ENCODE measurements around the gene PLA2G15. TPM values are rescaled to one million over a fixed set of nuclear protein-coding genes. Genes with fewer than 3 reads are reported as not detected.

PLA2G15 gene
- total and polyA plus RNA-seq, 2 experiments from 2014 or later: 3.1 to 14.8 TPM

DNA sequence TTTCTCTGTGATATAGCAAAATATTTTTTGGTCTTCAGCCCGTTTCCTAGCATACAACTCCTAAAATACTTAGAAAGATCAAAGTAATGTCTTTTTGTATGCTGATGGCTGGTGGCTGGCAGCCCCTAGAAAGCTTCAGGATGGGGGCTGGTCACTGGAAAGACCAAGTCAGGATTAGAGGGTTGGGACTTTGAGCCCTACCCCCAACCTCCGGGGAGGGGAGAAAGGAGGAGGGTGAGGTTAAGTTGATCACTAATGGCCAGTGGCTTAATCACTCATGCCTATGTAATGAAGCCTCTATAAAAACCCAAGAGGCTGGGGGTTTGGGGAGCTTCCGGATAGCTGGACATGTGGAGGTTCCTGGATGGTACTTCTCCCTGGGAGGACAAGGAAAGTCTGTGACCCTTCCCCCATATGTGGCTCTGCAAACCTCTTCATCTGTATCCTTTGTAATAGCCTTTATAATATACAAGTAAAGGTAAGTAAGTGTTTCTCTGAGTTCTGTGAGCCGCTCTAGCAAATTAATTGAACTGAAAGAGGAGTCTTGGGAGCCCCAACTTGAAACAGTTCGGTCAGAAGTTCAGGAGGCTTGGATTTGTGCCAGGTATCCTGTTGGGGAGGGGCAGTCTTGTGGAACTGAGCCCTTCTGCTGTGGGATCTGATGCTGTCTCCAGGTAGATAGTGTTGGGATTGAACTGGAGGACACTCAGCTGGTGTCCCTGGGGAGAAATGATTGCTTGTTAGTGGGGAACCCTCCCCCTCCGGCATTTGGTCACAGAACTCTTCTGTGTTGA lies 22.6 kb downstream of the PLA2G15 start:
- Histone ChIP-seq H3K36me3 (ENCODE audit: insufficient read depth) (no peaks in the 10 kb centered on the region), H3K27ac (ENCODE audit: low read depth) (no peak overlapping the region; the same call in 1 of the 2 replicates), H3K27me3 (ENCODE audit: insufficient read depth) (peaks cover 8% of the 10 kb centered on the region; the same call in 1 of the 2 replicates), H3F3A (replicated peaks; ENCODE audit: low read depth) (peaks cover 9% of the 10 kb centered on the region), H3K4me1 (ENCODE audit: insufficient read depth) (peaks cover 20% of the 10 kb centered on the region), H3K9me2 (ENCODE audit: insufficient read depth) (no peaks in the 10 kb centered on the region), H3K79me2 (replicated peaks; ENCODE audit: insufficient read depth) (peaks cover 69% of the 10 kb centered on the region), H3K4me2 (peak overlapping the region; percentile 59), H3K4me3 (peak overlapping the region; percentile 25; the same call in 1 of the 2 replicates), H4K20me1 (replicated peaks; ENCODE audit: insufficient read depth) (peaks cover 13% of the 10 kb centered on the region), H2AFZ (no peak overlapping the region)
- Mint-ChIP-seq H3K9me3 (no peaks in the 10 kb centered on the region; the same call in 2 of the 3 replicates), H3K27ac (peak overlapping the region; percentile 89), H3K36me3 (ENCODE audit: low read depth) (peaks cover 4% of the 10 kb centered on the region; the same call in 2 of the 3 replicates), H3K4me3 (peak overlapping the region; percentile 70), H3K27me3 (ENCODE audit: insufficient read depth, low read depth, poor library complexity) (peaks cover 22% of the 10 kb centered on the region), H3K4me1 (peaks cover 28% of the 10 kb centered on the region)
- no peak for TF ChIP-seq ZNF331 (CRISPR knock-in tag; IDR thresholded peaks at IDR 0.05; ENCODE audit: low read depth)
- no peak for TF ChIP-seq CREB1 (CRISPR knock-in tag; IDR thresholded peaks at IDR 0.05; ENCODE audit: low read depth)
- no peak for TF ChIP-seq NANOG (IDR thresholded peaks at IDR 0.05; ENCODE audit: borderline replicate concordance)
- no peak for TF ChIP-seq EZH2phosphoT487 (IDR thresholded peaks at IDR 0.05; ENCODE audit: unreplicated experiment)
- no peak for TF ChIP-seq STAT1 (IDR thresholded peaks at IDR 0.05; ENCODE audit: unreplicated experiment)
- TF ChIP-seq, protein P1, sequence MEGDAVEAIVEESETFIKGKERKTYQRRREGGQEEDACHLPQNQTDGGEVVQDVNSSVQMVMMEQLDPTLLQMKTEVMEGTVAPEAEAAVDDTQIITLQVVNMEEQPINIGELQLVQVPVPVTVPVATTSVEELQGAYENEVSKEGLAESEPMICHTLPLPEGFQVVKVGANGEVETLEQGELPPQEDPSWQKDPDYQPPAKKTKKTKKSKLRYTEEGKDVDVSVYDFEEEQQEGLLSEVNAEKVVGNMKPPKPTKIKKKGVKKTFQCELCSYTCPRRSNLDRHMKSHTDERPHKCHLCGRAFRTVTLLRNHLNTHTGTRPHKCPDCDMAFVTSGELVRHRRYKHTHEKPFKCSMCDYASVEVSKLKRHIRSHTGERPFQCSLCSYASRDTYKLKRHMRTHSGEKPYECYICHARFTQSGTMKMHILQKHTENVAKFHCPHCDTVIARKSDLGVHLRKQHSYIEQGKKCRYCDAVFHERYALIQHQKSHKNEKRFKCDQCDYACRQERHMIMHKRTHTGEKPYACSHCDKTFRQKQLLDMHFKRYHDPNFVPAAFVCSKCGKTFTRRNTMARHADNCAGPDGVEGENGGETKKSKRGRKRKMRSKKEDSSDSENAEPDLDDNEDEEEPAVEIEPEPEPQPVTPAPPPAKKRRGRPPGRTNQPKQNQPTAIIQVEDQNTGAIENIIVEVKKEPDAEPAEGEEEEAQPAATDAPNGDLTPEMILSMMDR (conservative IDR thresholded peaks at IDR 0.05; ENCODE audit: low read depth in 2 of 2): no peak
- TF ChIP-seq JUNB (IDR thresholded peaks at IDR 0.05; ENCODE audit: unreplicated experiment): no peak
- no peak for TF ChIP-seq POLR2AphosphoS5 (IDR thresholded peaks at IDR 0.05; ENCODE audit: low read depth)
- TF ChIP-seq, protein P2, sequence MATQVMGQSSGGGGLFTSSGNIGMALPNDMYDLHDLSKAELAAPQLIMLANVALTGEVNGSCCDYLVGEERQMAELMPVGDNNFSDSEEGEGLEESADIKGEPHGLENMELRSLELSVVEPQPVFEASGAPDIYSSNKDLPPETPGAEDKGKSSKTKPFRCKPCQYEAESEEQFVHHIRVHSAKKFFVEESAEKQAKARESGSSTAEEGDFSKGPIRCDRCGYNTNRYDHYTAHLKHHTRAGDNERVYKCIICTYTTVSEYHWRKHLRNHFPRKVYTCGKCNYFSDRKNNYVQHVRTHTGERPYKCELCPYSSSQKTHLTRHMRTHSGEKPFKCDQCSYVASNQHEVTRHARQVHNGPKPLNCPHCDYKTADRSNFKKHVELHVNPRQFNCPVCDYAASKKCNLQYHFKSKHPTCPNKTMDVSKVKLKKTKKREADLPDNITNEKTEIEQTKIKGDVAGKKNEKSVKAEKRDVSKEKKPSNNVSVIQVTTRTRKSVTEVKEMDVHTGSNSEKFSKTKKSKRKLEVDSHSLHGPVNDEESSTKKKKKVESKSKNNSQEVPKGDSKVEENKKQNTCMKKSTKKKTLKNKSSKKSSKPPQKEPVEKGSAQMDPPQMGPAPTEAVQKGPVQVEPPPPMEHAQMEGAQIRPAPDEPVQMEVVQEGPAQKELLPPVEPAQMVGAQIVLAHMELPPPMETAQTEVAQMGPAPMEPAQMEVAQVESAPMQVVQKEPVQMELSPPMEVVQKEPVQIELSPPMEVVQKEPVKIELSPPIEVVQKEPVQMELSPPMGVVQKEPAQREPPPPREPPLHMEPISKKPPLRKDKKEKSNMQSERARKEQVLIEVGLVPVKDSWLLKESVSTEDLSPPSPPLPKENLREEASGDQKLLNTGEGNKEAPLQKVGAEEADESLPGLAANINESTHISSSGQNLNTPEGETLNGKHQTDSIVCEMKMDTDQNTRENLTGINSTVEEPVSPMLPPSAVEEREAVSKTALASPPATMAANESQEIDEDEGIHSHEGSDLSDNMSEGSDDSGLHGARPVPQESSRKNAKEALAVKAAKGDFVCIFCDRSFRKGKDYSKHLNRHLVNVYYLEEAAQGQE (IDR thresholded peaks at IDR 0.05; ENCODE audit: unreplicated experiment): no peak
- no peak for TF ChIP-seq ZNF114 (CRISPR knock-in tag; IDR thresholded peaks at IDR 0.05)
- TF ChIP-seq, protein P3, sequence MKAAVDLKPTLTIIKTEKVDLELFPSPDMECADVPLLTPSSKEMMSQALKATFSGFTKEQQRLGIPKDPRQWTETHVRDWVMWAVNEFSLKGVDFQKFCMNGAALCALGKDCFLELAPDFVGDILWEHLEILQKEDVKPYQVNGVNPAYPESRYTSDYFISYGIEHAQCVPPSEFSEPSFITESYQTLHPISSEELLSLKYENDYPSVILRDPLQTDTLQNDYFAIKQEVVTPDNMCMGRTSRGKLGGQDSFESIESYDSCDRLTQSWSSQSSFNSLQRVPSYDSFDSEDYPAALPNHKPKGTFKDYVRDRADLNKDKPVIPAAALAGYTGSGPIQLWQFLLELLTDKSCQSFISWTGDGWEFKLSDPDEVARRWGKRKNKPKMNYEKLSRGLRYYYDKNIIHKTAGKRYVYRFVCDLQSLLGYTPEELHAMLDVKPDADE (IDR thresholded peaks at IDR 0.05): no peak
- TF ChIP-seq, protein P4, sequence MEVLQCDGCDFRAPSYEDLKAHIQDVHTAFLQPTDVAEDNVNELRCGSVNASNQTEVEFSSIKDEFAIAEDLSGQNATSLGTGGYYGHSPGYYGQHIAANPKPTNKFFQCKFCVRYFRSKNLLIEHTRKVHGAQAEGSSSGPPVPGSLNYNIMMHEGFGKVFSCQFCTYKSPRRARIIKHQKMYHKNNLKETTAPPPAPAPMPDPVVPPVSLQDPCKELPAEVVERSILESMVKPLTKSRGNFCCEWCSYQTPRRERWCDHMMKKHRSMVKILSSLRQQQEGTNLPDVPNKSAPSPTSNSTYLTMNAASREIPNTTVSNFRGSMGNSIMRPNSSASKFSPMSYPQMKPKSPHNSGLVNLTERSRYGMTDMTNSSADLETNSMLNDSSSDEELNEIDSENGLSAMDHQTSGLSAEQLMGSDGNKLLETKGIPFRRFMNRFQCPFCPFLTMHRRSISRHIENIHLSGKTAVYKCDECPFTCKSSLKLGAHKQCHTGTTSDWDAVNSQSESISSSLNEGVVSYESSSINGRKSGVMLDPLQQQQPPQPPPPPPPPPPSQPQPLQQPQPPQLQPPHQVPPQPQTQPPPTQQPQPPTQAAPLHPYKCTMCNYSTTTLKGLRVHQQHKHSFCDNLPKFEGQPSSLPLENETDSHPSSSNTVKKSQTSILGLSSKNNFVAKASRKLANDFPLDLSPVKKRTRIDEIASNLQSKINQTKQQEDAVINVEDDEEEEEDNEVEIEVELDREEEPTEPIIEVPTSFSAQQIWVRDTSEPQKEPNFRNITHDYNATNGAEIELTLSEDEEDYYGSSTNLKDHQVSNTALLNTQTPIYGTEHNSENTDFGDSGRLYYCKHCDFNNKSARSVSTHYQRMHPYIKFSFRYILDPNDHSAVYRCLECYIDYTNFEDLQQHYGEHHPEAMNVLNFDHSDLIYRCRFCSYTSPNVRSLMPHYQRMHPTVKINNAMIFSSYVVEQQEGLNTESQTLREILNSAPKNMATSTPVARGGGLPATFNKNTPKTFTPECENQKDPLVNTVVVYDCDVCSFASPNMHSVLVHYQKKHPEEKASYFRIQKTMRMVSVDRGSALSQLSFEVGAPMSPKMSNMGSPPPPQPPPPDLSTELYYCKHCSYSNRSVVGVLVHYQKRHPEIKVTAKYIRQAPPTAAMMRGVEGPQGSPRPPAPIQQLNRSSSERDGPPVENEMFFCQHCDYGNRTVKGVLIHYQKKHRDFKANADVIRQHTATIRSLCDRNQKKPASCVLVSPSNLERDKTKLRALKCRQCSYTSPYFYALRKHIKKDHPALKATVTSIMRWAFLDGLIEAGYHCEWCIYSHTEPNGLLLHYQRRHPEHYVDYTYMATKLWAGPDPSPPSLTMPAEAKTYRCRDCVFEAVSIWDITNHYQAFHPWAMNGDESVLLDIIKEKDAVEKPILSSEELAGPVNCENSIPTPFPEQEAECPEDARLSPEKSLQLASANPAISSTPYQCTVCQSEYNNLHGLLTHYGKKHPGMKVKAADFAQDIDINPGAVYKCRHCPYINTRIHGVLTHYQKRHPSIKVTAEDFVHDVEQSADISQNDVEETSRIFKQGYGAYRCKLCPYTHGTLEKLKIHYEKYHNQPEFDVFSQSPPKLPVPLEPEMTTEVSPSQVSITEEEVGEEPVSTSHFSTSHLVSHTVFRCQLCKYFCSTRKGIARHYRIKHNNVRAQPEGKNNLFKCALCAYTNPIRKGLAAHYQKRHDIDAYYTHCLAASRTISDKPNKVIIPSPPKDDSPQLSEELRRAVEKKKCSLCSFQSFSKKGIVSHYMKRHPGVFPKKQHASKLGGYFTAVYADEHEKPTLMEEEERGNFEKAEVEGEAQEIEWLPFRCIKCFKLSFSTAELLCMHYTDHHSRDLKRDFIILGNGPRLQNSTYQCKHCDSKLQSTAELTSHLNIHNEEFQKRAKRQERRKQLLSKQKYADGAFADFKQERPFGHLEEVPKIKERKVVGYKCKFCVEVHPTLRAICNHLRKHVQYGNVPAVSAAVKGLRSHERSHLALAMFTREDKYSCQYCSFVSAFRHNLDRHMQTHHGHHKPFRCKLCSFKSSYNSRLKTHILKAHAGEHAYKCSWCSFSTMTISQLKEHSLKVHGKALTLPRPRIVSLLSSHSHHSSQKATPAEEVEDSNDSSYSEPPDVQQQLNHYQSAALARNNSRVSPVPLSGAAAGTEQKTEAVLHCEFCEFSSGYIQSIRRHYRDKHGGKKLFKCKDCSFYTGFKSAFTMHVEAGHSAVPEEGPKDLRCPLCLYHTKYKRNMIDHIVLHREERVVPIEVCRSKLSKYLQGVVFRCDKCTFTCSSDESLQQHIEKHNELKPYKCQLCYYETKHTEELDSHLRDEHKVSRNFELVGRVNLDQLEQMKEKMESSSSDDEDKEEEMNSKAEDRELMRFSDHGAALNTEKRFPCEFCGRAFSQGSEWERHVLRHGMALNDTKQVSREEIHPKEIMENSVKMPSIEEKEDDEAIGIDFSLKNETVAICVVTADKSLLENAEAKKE (CRISPR knock-in tag; IDR thresholded peaks at IDR 0.05): no peak
- no peak for TF ChIP-seq EZH2 (IDR thresholded peaks at IDR 0.05; ENCODE audit: low read depth, unreplicated experiment)
- DNase-seq (ENCODE audit: low spot score) (peak; percentile 54), ATAC-seq (peak; percentile 23)

Measured in GM23338 (cell line).